Fibroblast of mammary gland (primary cell): ENCODE results near the gene IGDCC3.

Source experiments
- DNase-seq: peaks from one replicate; pipeline ENCODE4 v3.0.0-alpha.2; 2010; ENCODE audit warnings: low read depth
- H3K4me3 ChIP-seq: 2 replicates; pipeline ENCODE4 v1.5.1; 2011; ENCODE audit warnings: low read depth, mild to moderate bottlenecking, low read length, moderate library complexity; ENCODE audit not compliant: control insufficient read depth
- TF ChIP-seq, protein P1 (sequence below): conservative IDR thresholded peaks from 2 replicates; pipeline ENCODE4 v1.5.1; 2011; ENCODE audit warnings: low read depth, low read length, inconsistent platforms; ENCODE audit not compliant: control insufficient read depth, insufficient read depth

The IGDCC3 gene

DNA sequence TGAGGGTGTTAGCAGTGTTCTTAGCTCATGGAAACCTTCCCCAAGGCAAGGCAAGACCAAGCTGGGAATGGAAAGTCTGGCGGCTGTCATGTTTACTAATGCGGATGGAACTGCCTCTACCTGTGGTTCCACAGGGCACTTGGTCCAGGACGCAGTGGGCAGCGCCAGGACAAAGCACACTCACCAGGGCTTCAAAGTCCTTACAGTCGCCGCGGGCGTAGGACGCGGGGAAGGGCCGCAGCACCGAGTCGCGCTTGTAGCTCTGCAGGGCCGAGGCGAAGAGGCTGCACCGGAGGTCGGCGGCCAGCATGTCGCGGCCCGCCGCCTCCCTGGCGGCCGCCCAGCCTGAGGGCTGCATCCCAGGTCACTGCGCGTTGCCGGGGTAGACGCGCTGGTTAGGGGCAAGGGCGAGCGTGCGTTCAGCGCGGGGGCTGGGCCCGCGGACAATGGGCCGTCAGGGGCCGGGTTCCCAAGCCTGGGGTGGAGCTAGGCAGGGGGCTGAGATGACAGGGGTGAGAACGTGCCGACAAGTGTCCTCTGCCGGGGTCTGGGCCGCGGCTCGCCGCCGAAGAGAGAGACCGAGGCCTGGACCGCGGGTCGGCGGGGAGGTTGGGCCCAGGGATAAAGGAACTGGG is 91.6 kb downstream of the IGDCC3 start:
- DNase-seq: no peak
- H3K4me3 ChIP-seq: peak overlapping the region; percentile 62
- TF ChIP-seq, protein P1, sequence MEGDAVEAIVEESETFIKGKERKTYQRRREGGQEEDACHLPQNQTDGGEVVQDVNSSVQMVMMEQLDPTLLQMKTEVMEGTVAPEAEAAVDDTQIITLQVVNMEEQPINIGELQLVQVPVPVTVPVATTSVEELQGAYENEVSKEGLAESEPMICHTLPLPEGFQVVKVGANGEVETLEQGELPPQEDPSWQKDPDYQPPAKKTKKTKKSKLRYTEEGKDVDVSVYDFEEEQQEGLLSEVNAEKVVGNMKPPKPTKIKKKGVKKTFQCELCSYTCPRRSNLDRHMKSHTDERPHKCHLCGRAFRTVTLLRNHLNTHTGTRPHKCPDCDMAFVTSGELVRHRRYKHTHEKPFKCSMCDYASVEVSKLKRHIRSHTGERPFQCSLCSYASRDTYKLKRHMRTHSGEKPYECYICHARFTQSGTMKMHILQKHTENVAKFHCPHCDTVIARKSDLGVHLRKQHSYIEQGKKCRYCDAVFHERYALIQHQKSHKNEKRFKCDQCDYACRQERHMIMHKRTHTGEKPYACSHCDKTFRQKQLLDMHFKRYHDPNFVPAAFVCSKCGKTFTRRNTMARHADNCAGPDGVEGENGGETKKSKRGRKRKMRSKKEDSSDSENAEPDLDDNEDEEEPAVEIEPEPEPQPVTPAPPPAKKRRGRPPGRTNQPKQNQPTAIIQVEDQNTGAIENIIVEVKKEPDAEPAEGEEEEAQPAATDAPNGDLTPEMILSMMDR: no peak

DNA sequence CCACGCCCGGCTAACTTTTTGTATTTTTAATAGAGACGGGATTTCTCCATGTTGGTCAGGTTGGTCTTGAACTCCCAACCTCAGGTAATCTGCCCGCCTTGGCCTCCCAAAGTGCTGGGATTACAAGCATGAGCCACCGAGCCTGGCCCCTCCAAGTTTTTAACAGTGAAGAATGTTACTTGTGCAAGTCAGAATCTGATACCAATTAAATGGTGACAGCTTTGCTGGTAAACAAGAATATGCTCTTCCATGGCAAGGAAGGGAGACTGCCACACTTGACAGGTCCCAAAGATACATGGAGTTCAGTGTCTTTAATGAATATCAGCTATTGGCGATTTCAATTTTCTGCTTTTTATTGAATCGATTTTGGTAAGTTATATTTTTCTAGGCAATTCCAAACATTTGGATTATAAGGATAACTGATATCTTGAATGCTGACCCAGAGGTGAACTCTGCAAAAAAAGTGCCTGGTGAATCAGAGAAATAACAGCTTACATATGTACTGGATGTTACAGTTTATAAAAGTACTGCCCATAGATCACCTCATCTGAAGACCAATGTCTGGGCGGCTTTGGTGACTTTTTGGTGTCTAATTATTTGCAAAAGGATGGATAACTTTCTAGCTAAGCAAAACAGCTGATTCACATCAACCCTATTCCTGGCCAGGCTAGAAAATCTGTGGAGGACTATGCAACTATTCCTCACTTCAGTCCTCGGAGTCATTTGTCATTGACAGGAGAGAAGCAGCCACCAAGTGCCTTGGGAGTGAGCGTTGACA is 92.3 kb downstream of the IGDCC3 start:
- peak; percentile 63 for DNase-seq
- H3K4me3 ChIP-seq: peak overlapping the region; percentile 62
- TF ChIP-seq, protein P1: no peak

DNA sequence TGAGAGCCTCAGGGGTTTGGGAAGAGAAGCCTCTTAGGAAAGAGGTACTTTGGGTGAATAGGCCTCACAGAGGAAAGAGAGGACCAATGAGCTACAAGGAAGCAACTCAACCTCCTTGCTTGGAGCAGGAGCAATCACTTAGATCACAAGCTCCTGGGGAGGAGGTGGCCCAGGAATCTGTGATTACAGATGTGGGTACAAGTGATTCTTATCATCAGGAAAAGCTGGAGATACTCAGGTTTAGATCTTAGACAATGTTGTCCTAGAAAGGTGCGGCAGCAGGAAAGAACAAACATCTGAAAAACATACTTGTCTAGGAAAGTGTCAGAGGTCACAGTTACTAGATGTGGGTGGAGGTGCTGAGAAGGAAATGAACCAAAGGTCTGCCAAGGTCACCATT is 99.3 kb downstream of the IGDCC3 start:
- DNase-seq: no peak
- TF ChIP-seq, protein P1: no peak
- H3K4me3 ChIP-seq: no peak overlapping the region
